Fibroblast of lung (primary cell): ENCODE results near the gene ITGA7. TPM values are rescaled to one million over a fixed set of nuclear protein-coding genes. Genes with fewer than 3 reads are reported as not detected.

Experiments used
- DNase-seq, 2 donors: peaks; one replicate each; pipeline versions ENCODE4 v3.0.0 to v3.0.0-alpha.2; 2010; ENCODE audit warnings: low read depth in 2 of 2
- H2AFZ ChIP-seq: 2 replicates; pipeline ENCODE4 v1.5.1; 2012; ENCODE audit warnings: low read length, control low read depth, inconsistent platforms
- H3K27ac ChIP-seq: 2 replicates; pipeline ENCODE4 v1.5.1; 2011; ENCODE audit warnings: low read length, control low read depth; ENCODE audit not compliant: insufficient read depth
- H3K27me3 ChIP-seq: 2 replicates; pipeline ENCODE4 v1.5.1; 2011; ENCODE audit warnings: mild to moderate bottlenecking, low read length; ENCODE audit not compliant: control insufficient read depth, insufficient read depth
- H3K36me3 ChIP-seq: 2 replicates; pipeline ENCODE4 v1.5.1; 2011; ENCODE audit warnings: low read length; ENCODE audit not compliant: control insufficient read depth, insufficient read depth
- H3K4me1 ChIP-seq: 2 replicates; pipeline ENCODE4 v1.5.1; 2011; ENCODE audit warnings: low read length; ENCODE audit not compliant: control insufficient read depth, insufficient read depth; ENCODE audit errors: extremely low read depth
- H3K4me2 ChIP-seq: 2 replicates; pipeline ENCODE4 v1.5.1; 2011; ENCODE audit warnings: low read length, control low read depth; ENCODE audit not compliant: insufficient read depth; ENCODE audit errors: extremely low read depth
- H3K4me3 ChIP-seq, 4 experiments: fragments of 200-600 bp in 1 of 4; sonication (generic) in 1 of 4; replicated peaks in 1 of 4; 2 replicates each; pipeline ENCODE4 v1.5.1; 2011 to 2016; ENCODE audit warnings: low read length in 4 of 4, low read depth in 3 of 4, mild to moderate bottlenecking in 3 of 4, control low read depth in 2 of 4, inconsistent platforms in 1 of 4, mixed read lengths in 1 of 4; ENCODE audit not compliant: insufficient read depth in 1 of 4; ENCODE audit errors: control extremely low read depth in 1 of 4
- H3K79me2 ChIP-seq: 2 replicates; pipeline ENCODE4 v1.5.1; 2012; ENCODE audit warnings: mild to moderate bottlenecking, low read length, inconsistent platforms; ENCODE audit not compliant: control insufficient read depth, insufficient read depth
- H3K9ac ChIP-seq: 2 replicates; pipeline ENCODE4 v1.5.1; 2011; ENCODE audit warnings: mild to moderate bottlenecking, low read length, control low read depth; ENCODE audit not compliant: insufficient read depth
- H3K9me3 ChIP-seq: 2 replicates; pipeline ENCODE4 v1.5.1; 2012; ENCODE audit warnings: low read depth, low read length; ENCODE audit not compliant: control insufficient read depth, insufficient read depth
- H4K20me1 ChIP-seq: 2 replicates; pipeline ENCODE4 v1.5.1; 2011; ENCODE audit warnings: low read length; ENCODE audit not compliant: control insufficient read depth, insufficient read depth; ENCODE audit errors: extremely low read depth
- CTCF ChIP-seq, 2 donors: IDR thresholded peaks in 1 of 2; conservative IDR thresholded peaks in 1 of 2; 1 replicate in 1 of 2; 2 replicates in 1 of 2; pipeline ENCODE4 v1.5.1; 2011 to 2012; ENCODE audit warnings: low read length in 2 of 2, control low read depth in 1 of 2, inconsistent platforms in 1 of 2, low read depth in 1 of 2, mild to moderate bottlenecking in 1 of 2
- EZH2 ChIP-seq: IDR thresholded peaks from 2 replicates; pipeline ENCODE4 v1.5.1; 2012; ENCODE audit warnings: low read length, control low read depth, mild to moderate bottlenecking; ENCODE audit errors: missing control alignments
- polyA plus RNA-seq, 2 donors: library from polyadenylated mRNA; depleted of rRNA in 1 of 2; stranded (reverse) in 1 of 2; unstranded in 1 of 2; fragments of >200 nt; gene quantifications; 2 replicates each; pipeline ENCODE4 v1.2.1, GENCODE V29; 2011 to 2012; ENCODE audit warnings: missing spikeins in 1 of 2
- total RNA-seq: library from RNA; depleted of rRNA; stranded (reverse); fragments of >200 nt; gene quantifications from 2 replicates; pipeline ENCODE4 v1.2.1, GENCODE V29; 2014

ITGA7 gene
- total and polyA plus RNA-seq, 2 donors (not counting 1 experiment from before 2014, with no cell fraction given): 42.7 to 130 TPM

- TF ChIP-seq EZH2: no peak
- no peak for TF ChIP-seq CTCF (conservative IDR thresholded peaks at IDR 0.05 in 1 of 2, IDR thresholded peaks at IDR 0.05 in 1 of 2; ENCODE audit: low read depth in 1 of 2, low read length in 2 of 2)
- no peak overlapping the region for H3K4me3 ChIP-seq
- no peaks in the 10 kb centered on the region for H3K9me3 ChIP-seq
- no peaks in the 10 kb centered on the region for H4K20me1 ChIP-seq
- H3K27me3 ChIP-seq: no peaks in the 10 kb centered on the region
- H2AFZ ChIP-seq: no peak overlapping the region
- peaks cover 11% of the 10 kb centered on the region for H3K79me2 ChIP-seq
- H3K4me2 ChIP-seq: no peak overlapping the region
- no peak overlapping the region for H3K27ac ChIP-seq
- peaks cover 11% of the 10 kb centered on the region for H3K4me1 ChIP-seq
- H3K36me3 ChIP-seq: peaks cover 7% of the 10 kb centered on the region
- no peak overlapping the region for H3K9ac ChIP-seq
- DNase-seq: no peak
Measured at GRCh38 chr12:55699471-55700055, 8.1 kb downstream of the ITGA7 start.

GRCh38 chr12:55698965-55699364 lies 8.7 kb downstream of the ITGA7 start:
- TF ChIP-seq EZH2 (no peak), CTCF (conservative IDR thresholded peaks at IDR 0.05 in 1 of 2, IDR thresholded peaks at IDR 0.05 in 1 of 2; ENCODE audit: low read depth in 1 of 2, low read length in 2 of 2) (no peak)
- no peak overlapping the region for H3K9ac ChIP-seq
- no peak for DNase-seq
- H3K4me3 ChIP-seq: no peak overlapping the region
- H3K9me3 ChIP-seq: no peaks in the 10 kb centered on the region
- no peaks in the 10 kb centered on the region for H3K27me3 ChIP-seq
- H4K20me1 ChIP-seq: no peaks in the 10 kb centered on the region
- H3K36me3 ChIP-seq: peaks cover 12% of the 10 kb centered on the region
- H3K4me1 ChIP-seq: peaks cover 8% of the 10 kb centered on the region
- H3K27ac ChIP-seq: no peak overlapping the region
- no peak overlapping the region for H3K4me2 ChIP-seq
- H3K79me2 ChIP-seq: peaks cover 8% of the 10 kb centered on the region
- H2AFZ ChIP-seq: no peak overlapping the region

GRCh38 chr12:55698241-55698955 lies 9.3 kb downstream of the ITGA7 start:
- H3K36me3 ChIP-seq: peaks cover 15% of the 10 kb centered on the region
- H3K27me3 ChIP-seq: no peaks in the 10 kb centered on the region
- H3K9me3 ChIP-seq: no peaks in the 10 kb centered on the region
- no peak overlapping the region for H3K27ac ChIP-seq
- H3K4me3 ChIP-seq: no peak overlapping the region
- no peak for DNase-seq
- no peak for TF ChIP-seq CTCF (conservative IDR thresholded peaks at IDR 0.05 in 1 of 2, IDR thresholded peaks at IDR 0.05 in 1 of 2; ENCODE audit: low read depth in 1 of 2, low read length in 2 of 2)
- TF ChIP-seq EZH2: no peak
- peaks cover 3% of the 10 kb centered on the region for H3K79me2 ChIP-seq
- no peak overlapping the region for H2AFZ ChIP-seq
- H4K20me1 ChIP-seq: no peaks in the 10 kb centered on the region
- peaks cover 6% of the 10 kb centered on the region for H3K4me1 ChIP-seq
- no peak overlapping the region for H3K9ac ChIP-seq
- H3K4me2 ChIP-seq: no peak overlapping the region
